ENCODE measurements around the gene TMEM229B.

- no peak for TF ChIP-seq POLR2A (IDR thresholded peaks at IDR 0.05)
- TF ChIP-seq, protein P1, sequence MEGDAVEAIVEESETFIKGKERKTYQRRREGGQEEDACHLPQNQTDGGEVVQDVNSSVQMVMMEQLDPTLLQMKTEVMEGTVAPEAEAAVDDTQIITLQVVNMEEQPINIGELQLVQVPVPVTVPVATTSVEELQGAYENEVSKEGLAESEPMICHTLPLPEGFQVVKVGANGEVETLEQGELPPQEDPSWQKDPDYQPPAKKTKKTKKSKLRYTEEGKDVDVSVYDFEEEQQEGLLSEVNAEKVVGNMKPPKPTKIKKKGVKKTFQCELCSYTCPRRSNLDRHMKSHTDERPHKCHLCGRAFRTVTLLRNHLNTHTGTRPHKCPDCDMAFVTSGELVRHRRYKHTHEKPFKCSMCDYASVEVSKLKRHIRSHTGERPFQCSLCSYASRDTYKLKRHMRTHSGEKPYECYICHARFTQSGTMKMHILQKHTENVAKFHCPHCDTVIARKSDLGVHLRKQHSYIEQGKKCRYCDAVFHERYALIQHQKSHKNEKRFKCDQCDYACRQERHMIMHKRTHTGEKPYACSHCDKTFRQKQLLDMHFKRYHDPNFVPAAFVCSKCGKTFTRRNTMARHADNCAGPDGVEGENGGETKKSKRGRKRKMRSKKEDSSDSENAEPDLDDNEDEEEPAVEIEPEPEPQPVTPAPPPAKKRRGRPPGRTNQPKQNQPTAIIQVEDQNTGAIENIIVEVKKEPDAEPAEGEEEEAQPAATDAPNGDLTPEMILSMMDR (IDR thresholded peaks at IDR 0.05), result no peak
- TF ChIP-seq EP300 (IDR thresholded peaks at IDR 0.05), result no peak
Observed at GRCh38 chr14:67500981-67501380, 12.5 kb upstream of the TMEM229B start.
